ENCODE data around the gene ANKRD2.
"Not testable (repeated sequence)": the region's sequence is repeated elsewhere in the genome, so short reads cannot be mapped to it uniquely, and the experiment has no call there.

ANKRD2 gene, protein sequence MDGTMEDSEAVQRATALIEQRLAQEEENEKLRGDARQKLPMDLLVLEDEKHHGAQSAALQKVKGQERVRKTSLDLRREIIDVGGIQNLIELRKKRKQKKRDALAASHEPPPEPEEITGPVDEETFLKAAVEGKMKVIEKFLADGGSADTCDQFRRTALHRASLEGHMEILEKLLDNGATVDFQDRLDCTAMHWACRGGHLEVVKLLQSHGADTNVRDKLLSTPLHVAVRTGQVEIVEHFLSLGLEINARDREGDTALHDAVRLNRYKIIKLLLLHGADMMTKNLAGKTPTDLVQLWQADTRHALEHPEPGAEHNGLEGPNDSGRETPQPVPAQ

DNA sequence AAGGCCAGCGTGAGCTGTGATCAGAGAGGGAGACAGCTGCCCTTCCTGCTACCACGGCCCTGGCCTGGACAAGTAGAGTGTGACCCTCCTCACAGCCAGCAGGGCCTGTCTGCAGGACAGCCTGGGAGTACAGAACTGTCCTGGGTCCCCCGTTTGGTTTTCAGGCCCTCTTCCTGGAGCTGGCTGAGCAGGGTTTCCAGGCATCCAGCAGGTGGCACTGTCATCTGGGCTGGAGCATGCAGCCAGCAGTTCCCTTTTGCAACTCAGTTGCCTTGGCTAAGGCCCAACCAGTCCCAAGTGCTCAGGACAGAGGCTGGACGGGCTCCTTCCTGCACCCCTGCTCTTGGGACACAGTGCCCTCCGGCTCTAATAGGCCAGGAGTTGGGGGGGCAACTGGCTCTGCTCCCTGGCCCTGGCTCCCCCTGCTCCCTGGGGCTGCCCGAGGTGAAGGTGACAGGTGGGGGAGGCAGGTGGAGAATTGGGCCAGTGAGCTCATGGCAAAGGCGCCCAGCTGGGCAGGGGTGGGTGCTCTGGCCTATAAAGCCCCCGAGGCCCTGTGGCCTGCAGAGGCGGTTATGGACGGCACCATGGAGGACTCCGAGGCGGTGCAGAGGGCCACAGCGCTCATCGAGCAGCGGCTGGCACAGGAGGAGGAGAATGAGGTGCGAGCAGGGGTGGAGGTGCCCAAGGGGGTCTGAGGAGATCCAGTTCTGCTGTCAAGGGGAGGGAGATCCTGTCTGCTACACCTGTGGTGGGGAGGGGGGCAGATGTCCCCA is at the start of gene ANKRD2:
TSS of gene ANKRD2 (plus strand) at position 566 of the 776 bp plus-strand sequence. CDS start at position 576, 10 bp downstream.
- DNase-seq: no peak

DNA sequence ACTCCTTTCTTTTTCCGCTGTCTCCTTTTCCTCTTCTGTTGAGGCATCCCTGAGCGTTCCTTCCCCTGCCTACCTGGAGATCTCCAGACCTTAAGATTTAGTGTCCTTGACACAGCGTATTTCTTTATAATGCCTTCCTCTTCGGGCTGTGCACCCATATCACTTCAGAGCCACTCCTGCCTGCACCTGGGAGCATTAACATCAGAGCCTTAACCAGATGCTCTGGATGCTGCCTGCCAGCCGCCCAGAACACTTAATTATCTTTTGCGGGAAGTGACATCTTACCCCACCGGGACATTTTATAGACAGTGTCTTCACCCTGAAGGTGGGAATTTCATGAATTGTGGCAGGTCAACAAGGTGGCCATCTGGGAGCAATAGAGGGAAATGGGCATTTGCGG is 49.6 kb upstream of the ANKRD2 start:
- DNase-seq: no peak

DNA sequence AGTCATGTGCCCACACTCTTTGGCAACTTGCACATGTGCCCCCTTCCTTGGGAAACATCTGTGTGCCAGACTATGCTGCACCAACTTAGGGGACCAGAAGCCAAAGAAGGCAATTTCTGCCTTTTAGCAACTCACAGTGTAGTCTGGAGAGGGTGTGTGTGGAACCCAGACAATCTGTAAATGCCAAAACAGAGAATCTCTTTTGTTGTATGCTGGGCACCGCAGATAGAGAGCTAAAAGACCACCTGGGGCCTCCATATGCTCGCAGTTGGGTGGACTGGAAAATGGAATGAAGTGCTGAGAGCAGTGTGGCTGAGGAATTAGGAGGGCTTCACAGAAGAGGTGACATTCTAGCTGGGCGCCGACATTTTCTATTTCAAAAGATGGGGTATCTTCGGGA is 47.5 kb upstream of the ANKRD2 start:
- DNase-seq: no peak

DNA sequence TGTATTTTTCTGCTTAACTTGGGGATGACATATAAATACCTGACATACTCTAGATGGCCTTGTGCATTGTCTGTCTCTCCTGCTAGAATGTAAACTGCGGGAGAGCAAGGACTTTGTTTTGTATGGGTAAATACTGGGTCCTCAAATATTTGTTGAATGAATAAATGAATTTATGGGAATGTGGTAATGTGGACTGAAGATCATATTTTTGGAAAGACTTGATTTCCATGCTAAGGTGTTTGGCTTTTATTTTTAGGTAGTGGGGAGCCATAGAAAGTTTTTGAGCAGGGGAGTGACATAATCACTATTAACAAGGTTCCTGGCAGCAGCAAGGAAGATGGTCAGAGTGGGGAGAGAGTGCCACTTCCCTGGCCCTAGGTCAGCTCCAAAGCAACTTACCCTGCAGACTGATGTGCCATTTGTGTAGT is 46.9 kb upstream of the ANKRD2 start:
- no peak for DNase-seq

DNA sequence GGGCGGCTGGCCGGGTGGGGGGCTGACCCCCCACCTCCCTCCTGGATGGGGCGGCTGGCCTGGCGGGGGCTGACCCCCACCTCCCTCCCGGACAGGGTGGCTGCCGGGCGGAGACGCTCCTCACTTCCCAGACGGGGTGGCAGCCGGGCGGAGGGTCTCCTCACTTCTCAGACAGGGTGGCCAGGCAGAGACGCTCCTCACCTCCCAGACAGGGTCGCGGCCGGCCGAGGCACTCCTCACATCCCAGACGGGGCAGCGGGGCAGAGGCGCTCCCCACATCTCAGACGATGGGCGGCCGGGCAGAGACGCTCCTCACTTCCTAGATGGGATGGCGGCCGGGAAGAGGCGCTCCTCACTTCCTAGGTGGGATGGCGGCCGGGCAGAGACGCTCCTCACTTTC is 43.7 kb upstream of the ANKRD2 start:
- not testable (repeated sequence) for DNase-seq

DNA sequence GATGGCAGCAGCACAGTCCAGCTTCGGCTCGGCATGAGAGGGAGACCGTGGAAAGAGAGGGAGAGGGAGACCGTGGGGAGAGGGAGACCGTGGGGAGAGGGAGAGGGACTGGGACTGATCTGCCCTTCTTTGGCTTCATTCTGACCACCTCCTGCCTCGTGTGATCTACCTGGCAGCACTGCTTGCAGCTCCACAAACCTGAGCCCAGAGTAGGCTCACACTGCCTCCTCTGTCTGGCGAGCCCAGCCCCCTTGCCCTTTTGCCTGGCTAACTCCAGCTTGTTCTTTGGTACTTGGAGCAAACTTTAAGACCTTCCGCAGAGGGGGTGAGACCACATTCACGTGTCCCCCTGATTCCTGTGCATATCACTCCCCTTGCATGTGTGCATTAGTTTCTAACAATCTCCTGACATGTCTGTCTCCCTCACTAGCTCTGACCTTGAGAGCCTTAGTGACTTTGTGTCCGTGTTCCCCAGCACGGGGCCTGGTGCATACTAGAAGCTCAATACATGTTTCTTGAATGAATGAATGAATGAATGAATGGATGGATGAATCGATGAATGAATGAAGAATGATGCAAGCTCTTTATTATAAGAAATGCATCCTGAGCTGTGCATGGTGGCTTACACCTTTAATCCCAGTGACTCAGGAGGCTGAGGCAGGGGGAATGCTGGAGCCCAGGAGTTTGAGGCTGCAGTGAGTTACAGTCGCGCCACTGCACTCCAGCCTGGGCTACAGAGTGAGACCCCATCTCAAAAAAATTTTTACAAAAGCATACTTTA is 42.7 kb upstream of the ANKRD2 start:
- DNase-seq: no peak

DNA sequence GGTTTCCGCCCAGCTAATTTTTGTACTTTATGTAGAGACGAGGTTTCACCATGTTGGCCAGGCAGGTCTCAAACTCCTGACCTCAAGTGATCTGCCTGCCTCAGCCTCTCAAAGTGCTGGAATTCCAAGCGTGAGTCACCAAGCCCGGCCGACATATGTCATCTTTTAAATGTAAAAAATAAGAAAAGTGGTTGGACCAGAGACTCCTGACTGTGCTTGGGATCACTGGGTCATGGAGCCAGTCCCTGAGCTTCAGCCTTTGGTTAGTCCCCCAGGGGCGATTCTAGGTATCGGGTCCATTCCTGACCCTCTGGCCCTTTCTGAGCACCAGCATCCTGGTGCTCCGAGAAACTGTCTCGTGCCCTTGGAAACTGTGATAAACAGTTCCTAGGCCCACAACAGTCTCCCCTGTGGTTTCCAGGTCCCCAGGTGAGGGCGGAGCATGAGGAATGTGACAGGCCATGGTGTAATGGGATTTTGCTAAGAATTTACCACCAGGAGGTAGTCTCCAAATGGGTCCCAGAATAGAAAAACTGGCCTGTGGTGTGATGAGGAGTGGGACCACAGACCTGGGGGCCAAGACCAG is 41.1 kb upstream of the ANKRD2 start:
- no peak for DNase-seq

DNA sequence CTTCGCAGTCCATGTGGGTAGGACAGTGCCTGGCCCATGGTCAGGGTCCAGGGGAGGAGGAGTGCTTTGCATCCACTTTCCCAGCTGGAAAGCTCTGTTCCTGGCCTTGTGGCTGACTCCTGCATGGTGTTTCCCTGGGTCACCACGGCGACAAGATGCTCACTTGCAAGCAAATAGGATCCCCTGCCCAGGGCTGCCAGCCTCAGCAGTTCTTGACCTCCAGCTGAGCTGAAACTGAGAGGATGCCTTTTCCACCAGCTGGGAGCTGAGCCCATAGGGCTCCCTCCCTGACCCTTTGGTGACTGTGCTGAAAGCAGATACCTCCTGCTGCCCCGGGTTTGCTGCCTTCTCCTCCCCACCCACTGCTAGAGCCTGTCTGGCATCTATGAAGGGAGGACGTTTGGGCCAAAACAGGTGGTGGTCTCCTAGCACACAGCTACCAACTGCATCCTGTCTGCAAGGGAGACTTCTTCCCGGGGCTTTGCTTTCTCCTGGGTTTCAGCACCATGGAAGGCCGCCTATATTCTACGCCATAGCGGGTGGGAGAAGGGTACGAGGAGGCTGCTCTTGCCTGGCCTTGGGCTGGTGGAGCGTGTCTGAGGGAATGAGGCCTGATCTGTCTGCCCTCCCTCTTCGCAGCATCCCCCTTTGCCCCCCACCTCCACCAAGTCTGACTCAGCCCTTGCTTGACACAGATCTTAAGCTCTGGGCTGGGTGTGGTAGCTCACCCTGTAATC is 39.5 kb upstream of the ANKRD2 start:
- DNase-seq: no peak

DNA sequence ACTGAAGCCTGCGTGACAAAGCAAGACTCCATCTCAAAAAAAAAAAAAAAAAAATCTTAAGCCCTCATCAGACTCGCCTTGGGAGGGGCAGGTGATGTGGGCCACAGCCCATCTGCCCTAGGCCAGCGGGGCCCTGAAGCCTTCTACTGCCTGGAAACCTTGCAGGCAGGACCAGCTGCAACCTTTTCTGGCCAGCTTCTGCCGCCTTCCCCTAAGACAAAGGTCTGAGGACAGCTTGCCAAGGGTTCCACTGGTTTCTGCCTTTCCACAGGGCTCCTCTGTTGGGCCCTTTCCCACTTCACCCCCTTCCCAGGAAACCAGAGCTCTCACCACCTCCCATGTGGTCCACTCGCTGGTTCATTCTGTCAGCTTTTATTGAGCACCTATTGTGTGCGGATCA is 38.7 kb upstream of the ANKRD2 start:
- no peak for DNase-seq

DNA sequence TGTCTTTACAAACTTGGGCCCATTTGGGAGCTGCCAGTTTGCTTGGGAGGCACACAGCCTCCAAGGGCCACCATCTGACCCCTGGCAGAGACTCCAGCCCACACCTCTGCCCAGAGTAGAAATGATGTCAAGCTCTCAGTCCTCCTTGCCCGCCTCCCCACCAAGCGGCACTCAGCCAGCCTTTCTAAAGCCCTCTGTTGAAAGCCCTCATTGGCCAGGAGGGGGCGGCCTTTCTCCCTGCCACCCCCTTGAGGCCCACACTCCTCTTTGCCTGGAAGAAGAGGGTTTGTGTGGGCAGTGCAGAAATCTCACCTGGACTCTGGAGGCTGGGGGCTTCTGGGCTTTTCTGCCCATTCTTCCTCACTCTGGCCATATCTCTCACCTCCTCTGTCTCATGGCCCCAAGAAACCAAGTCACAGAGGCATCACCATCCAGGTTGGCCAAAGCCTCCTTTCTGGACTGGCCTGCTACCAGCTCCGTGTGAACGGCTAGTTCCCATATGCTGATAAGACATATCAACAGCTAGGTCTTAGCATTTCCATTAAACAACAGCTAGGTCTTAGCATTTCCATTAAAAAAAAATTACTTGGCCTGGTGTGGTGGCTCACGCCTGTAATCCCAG is 37.7 kb upstream of the ANKRD2 start:
- DNase-seq: no peak

DNA sequence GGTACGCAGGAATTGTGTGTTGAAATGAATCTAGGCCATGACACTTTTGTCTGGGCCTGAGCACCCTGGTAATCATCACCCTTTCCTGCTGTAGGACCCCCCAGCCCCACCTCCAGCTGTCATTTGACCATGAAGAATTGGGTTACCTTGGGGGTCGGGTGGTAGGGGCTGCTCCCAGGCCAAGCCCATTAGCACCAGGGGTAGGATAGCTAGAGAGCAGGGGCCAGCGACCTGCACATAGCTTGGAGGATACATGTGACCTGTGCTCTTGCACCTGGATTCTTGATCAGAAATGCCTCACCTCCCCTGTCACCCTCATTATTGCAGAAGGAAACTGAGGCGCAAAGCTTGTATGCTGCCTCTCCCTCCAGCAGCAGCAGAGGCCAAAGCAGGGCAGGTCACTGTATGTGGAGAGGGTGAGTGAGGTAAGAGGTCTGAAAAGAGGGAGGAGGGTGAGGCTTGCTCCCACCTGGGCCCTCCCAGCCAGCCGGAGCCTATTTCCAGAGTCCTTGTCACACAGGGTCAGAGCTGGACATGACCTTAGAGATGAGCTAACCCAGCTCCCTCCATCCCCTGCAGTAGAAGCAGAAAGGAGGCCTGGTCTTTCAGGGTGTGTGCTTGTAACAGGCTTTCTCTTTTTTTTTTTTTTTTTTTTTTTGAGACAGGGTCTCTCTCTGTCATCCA is 35.3 kb upstream of the ANKRD2 start:
- DNase-seq: no peak

DNA sequence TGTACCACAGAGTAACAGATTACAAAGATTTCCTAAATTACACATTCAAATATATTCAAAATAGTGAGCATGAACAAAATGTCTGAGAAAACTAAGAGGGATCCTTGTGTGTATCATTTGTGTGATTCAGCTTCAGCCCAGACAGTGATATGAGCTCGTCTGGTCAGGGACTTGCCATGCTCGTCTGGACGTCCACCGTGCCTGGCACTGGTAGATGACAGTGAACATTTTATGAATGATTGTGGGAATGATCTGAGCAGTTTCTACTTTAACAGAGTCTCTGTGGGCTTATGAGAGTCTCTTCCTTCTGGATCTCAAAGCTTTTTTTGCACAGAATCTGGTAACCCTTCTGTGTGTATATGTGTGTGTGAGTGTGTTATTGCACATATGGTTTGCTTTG is 34.2 kb upstream of the ANKRD2 start:
- no peak for DNase-seq

DNA sequence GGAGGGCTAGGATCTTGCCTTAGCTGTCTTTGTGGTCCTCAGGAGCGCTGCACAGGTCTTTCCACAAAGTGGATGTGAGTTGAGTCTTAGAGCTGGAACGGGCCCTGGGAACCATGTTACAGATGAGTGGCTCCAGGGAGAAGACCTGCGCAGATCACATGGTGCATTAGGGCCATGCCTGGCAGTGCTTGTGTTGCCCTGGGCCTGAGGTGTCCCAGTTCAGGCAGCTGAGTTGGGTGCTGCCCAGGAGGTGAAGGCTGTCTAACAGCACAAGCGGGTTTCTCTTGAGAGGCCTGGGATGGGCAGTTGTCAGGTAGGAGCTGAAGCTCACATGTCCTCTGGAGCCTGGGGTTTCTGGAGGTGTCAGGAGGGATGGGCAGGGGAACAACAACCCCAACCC is 33.7 kb upstream of the ANKRD2 start:
- DNase-seq: no peak

DNA sequence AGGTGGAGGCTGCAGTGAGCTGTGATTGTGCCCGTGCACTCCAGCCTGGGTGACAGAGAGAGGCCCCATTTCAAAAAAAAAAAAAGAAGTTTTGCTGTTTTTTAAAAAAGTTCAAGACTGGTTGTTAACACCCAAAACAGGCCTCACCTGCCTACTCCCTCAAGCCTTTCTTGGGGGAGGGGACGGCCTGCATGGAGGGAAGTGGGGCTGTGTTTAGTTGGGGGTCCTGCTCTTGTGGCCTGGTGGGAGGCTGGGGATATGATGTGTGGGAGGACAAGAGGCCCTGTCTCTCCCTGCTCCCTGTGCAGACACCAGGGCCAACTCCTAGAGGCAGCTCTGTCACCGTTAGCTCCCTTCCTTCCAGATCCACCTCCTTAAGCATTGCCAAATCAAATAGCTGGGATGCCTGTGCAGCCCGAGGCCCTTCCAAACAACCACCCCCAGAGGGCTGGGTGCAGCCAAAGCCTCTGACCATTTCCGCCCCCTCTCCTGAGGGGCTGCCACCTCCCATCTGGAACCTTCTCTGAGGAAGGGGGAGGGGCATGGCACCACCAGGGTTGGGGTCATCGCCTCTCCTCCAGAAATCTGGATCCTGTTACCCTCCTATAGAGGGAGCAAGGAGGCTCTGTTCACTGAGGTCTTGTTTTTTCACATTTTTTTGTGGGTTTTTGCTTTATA is 32.9 kb upstream of the ANKRD2 start:
- no peak for DNase-seq

DNA sequence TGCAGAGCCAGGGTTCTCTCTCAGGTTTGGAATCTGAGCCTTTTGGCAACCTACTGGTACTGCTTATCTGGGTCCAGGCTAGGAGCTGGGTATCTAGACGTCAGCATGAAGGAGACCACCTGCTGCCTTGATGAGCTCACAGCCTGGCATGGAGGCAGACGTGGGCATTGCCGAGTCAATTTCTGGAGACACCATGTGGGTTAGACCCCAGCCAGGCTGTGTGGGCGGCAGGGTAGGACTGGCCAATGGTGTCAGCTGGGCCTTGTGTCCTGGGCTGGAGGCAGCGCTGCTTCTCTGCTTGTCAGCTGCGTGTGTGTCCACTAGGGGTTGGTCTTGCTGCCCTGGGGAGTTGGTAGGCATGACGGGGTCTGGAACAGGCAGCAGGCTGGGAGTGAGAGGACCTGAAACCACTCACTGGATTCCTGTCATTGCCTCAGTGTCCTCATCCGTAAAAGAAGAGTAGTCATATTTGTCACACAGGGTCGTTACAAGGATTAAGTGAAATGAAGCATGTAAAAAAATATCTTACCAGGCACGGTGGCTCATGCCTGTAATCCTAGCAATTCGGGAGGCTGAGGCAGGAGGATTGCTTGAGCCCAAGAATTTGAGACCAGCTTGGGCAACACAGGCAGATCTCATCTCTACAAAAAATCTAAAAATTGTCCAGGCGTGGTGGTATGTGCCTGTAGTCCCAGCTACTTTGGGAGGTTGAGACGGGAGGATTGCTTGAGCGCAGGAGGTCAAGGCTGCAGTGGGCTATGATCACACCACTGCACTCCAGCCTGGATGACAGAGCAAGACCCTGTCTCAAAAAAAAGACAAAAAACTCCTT is 31.7 kb upstream of the ANKRD2 start:
- no peak for DNase-seq

DNA sequence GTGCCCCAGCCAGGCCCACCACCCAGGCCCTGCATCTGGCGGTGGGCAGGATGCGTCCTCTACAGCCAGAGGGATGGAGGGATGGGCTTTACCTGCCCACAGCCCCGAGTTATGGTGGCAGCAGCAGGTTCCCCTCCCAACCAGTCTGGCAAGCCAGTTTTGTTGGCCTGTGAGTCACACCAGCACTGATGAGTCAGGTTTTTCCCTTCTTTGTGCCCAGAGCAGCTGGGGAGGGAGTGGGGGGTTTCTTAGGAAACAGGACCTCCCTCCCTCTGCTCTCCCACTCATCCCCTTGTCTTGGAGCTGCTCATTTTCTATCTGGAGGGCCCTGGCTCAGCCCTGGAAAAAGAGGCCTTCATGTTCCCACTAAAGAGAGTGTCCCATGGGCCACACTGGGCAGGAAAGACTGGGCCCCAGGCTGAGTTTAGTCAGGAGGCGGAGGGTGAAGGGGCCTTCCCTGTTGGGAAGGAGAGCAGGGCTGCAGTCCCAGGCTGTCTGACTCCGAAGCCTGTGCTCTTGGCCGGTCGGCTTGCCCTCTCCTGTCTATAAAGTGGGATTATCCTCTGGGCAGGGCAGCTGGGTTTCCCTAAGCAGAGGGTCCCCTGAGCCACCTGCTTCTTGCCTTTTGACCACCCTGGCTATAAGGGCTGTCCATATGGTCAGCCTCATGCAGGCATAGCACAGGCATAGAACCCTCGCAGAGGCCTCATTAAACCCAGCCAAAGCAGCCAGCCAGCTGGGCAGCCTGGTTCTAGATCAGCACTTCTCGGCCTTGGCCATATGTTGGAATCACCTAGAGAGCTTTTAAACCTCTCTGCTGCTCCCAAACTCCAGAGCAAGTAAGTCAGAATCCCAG is 30.2 kb upstream of the ANKRD2 start:
- no peak for DNase-seq

DNA sequence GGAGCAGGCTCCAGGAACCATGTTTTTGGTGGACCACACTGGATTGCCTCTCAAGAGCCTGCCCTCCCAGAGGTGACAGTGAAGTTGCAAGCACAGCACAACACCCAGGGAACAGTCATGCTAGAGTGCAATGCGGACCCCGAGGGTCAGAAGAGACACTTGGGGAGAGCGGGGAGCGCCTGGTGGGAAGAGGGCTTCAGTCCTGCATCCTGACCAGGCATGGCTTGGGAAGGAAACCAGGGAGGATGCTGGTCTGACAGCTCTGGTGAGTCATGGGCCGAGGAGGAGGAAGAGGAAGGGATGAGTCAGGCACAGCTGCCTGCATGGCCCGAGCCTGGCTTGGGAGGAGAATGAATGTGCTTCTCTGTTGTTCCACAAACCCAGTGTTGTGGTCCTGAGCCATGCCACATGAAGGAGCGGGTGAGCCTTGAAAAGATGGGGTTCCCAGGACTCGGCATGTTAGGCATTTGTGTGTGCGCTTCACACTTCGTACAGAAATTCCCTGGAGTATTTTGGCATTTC is 29.5 kb upstream of the ANKRD2 start:
- no peak for DNase-seq

DNA sequence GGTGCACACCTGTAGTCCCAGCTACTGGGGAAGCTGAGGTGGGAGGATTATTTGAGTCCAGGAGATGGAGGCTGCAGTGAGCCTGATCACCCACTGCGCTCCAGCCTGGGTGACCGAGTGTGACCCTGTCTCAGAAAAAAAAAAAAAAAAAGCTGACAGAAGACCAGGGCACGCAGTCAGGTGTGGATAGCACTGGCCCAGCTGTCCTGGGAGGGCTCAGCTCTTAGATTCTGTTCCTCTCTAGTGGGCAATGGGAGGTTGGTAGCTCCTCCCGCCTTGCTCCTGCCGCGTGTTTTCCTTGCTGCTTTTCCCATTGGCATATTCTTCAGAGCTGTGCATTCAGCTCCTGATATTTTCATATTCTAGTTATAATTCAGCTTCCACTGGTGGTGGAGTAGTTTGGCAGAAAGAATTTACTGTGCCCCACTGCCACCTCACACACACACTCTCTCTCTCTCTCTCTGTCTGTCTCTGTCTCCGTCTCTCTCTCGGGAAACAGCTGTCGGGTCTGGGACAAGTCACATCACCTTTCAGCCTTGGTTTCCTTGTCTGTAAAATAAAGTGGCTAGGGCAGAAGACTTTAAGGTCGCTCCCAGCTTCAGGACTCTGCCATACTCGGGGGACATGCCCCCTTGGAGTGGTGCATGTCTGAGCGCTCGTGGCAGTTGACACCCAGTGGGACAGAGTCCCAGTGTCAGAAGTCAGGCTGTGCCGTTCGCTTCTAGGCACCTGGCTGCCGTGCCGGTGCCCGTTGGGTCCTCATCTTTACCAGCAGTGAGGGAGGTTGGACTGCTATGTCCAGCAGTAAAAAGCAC is 25.9 kb upstream of the ANKRD2 start:
- DNase-seq: no peak

All from NCI-H1417 treated with DMSO at 0.1 percent for 48 hours (cell line).